Immature natural killer cell (primary cell): ENCODE measurements around the gene FXYD3. TPM values are rescaled to one million over a fixed set of nuclear protein-coding genes. Genes with fewer than 3 reads are reported as not detected.
A peak's percentile ranks its signal among the peaks of the same experiment; 100 is the strongest.

Experiments
- DNase-seq, 3 donors: peaks; one replicate each; pipeline ENCODE4 v3.0.0; 2022; ENCODE audit warnings: mixed read lengths in 1 of 3
- H3K27ac Mint-ChIP-seq, 6 donors: one replicate each; pipeline ENCODE4 v1.8.0; 2020; ENCODE audit warnings: mixed read lengths in 6 of 6, mild to moderate bottlenecking in 5 of 6, inconsistent platforms in 4 of 6, moderate library complexity in 3 of 6
- H3K27me3 Mint-ChIP-seq, 3 donors: one replicate each; pipeline ENCODE4 v1.8.0; 2020 to 2021; ENCODE audit warnings: low read depth in 3 of 3, mild to moderate bottlenecking in 3 of 3, mixed read lengths in 3 of 3, moderate library complexity in 3 of 3, inconsistent platforms in 1 of 3
- H3K36me3 Mint-ChIP-seq, 3 donors: one replicate each; pipeline ENCODE4 v1.8.0; 2020; ENCODE audit warnings: mixed read lengths in 3 of 3, inconsistent platforms in 2 of 3, mild to moderate bottlenecking in 2 of 3
- H3K4me1 Mint-ChIP-seq, 2 donors: one replicate each; pipeline ENCODE4 v1.8.0; 2020; ENCODE audit warnings: inconsistent platforms in 2 of 2, mild to moderate bottlenecking in 2 of 2, mixed read lengths in 2 of 2, moderate library complexity in 1 of 2
- H3K4me3 Mint-ChIP-seq, 5 donors: one replicate each; pipeline ENCODE4 v1.8.0; 2020; ENCODE audit warnings: mild to moderate bottlenecking in 5 of 5, mixed read lengths in 5 of 5, inconsistent platforms in 3 of 5, moderate library complexity in 3 of 5
- H3K9me3 Mint-ChIP-seq, 6 donors: one replicate each; pipeline ENCODE4 v1.8.0; 2020; ENCODE audit warnings: mild to moderate bottlenecking in 6 of 6, mixed read lengths in 6 of 6, inconsistent platforms in 4 of 6, moderate library complexity in 3 of 6
- polyA plus RNA-seq, 3 donors: library from polyadenylated mRNA; unstranded; fragments of 300-500 nt; fragmentation: Illumina TruSeq; gene quantifications; one replicate each; pipeline ENCODE4 v1.2.3, GENCODE V29; 2021

FXYD3 gene
- polyA plus RNA-seq, 3 donors from 2014 or later, result not detected

GRCh38 chr19:35140962-35141836 is 25.6 kb downstream of the FXYD3 start:
- Mint-ChIP-seq H3K27ac (peak overlapping the region in 5 of 6 donors; percentile 50 to 82 (median 77)), H3K36me3 (peaks cover 0 to 7% (median 0%) of the 10 kb centered on the region in 3 donors), H3K27me3 (peaks cover 4 to 10% (median 6%) of the 10 kb centered on the region in 3 donors), H3K4me3 (peak overlapping the region; percentile 70 to 87 (median 80)), H3K9me3 (no peaks in the 10 kb centered on the region), H3K4me1 (peaks cover 28 to 42% of the 10 kb centered on the region in 2 donors)
- peak; percentile 86 to 89 (median 87) for DNase-seq

- Mint-ChIP-seq H3K36me3 (peaks cover 0 to 7% (median 0%) of the 10 kb centered on the region in 3 donors), H3K9me3 (no peaks in the 10 kb centered on the region), H3K4me3 (peak overlapping the region; percentile 70 to 87 (median 80)), H3K4me1 (peaks cover 28 to 41% of the 10 kb centered on the region in 2 donors), H3K27me3 (peaks cover 4 to 10% (median 4%) of the 10 kb centered on the region in 3 donors), H3K27ac (peak overlapping the region in 5 of 6 donors; percentile 7 to 72 (median 51))
- no peak for DNase-seq
These were observed 26.4 kb downstream of the FXYD3 start for GRCh38 chr19:35141837-35142605.

- Mint-ChIP-seq H3K36me3 (peaks cover 0 to 7% (median 0%) of the 10 kb centered on the region in 3 donors), H3K27ac (peak overlapping the region in 1 of 6 donors; percentile 62), H3K4me1 (peaks cover 28 to 36% of the 10 kb centered on the region in 2 donors), H3K4me3 (peak overlapping the region in 4 of 5 donors; percentile 58 to 80 (median 66)), H3K27me3 (peaks cover 4 to 10% (median 4%) of the 10 kb centered on the region in 3 donors), H3K9me3 (no peaks in the 10 kb centered on the region)
- peak; percentile 64 to 68 (median 66) for DNase-seq
These were observed 27.1 kb downstream of the FXYD3 start for GRCh38 chr19:35142606-35143230.

- H3K4me1 Mint-ChIP-seq, result peaks cover 28 to 36% of the 10 kb centered on the region in 2 donors
- peaks cover 2 to 10% (median 4%) of the 10 kb centered on the region in 3 donors for H3K27me3 Mint-ChIP-seq
- no peaks in the 10 kb centered on the region for H3K9me3 Mint-ChIP-seq
- peak within 1 kb of the TSS; percentile 58 to 87 (median 73) for H3K4me3 Mint-ChIP-seq
- peaks cover 0 to 7% (median 0%) of the 10 kb centered on the region in 3 donors for H3K36me3 Mint-ChIP-seq
- DNase-seq, result peak; percentile 30 to 33 (median 31)
- peak within 1 kb of the TSS in 4 of 6 donors; percentile 2 to 89 (median 20) for H3K27ac Mint-ChIP-seq
These were observed 27.6 kb downstream of the FXYD3 start, which contains the start of gene FXYD7 for GRCh38 chr19:35143231-35143715. Gene FXYD7 (plus strand): TSS chr19:35143255. CDS start chr19:35143334, 79 bp downstream.

GRCh38 chr19:35143818-35144217 is 28.2 kb downstream of the FXYD3 start:
- Mint-ChIP-seq H3K4me3 (peak overlapping the region in 3 of 5 donors; percentile 11 to 70 (median 62)), H3K27ac (peak overlapping the region in 3 of 6 donors; percentile 2 to 89 (median 33)), H3K4me1 (peaks cover 28 to 36% of the 10 kb centered on the region in 2 donors), H3K27me3 (peaks cover 2 to 10% (median 4%) of the 10 kb centered on the region in 3 donors), H3K9me3 (no peaks in the 10 kb centered on the region), H3K36me3 (peaks cover 0 to 7% (median 0%) of the 10 kb centered on the region in 3 donors)
- no peak for DNase-seq

- Mint-ChIP-seq H3K27me3 (peaks cover 2 to 10% (median 4%) of the 10 kb centered on the region in 3 donors), H3K36me3 (peaks cover 0 to 7% (median 0%) of the 10 kb centered on the region in 3 donors), H3K27ac (peak overlapping the region in 1 of 6 donors; percentile 2), H3K9me3 (no peaks in the 10 kb centered on the region), H3K4me3 (peak overlapping the region in 2 of 5 donors; percentile 11 to 62), H3K4me1 (peaks cover 28 to 36% of the 10 kb centered on the region in 2 donors)
- DNase-seq, result no peak
These were observed 28.6 kb downstream of the FXYD3 start for GRCh38 chr19:35144259-35144599.

- H3K4me3 Mint-ChIP-seq, result peak overlapping the region in 1 of 5 donors; percentile 17
- no peak for DNase-seq
These were observed 29.2 kb downstream of the FXYD3 start for GRCh38 chr19:35144600-35145436.

GRCh38 chr19:35146746-35147459 is 31.3 kb downstream of the FXYD3 start:
- Mint-ChIP-seq H3K4me3 (no peak overlapping the region), H3K27ac (peak overlapping the region in 1 of 6 donors; percentile 47), H3K9me3 (no peaks in the 10 kb centered on the region), H3K4me1 (peaks cover 12 to 23% of the 10 kb centered on the region in 2 donors), H3K27me3 (peaks cover 1 to 5% (median 2%) of the 10 kb centered on the region in 3 donors), H3K36me3 (no peaks in the 10 kb centered on the region)
- DNase-seq, result no peak

More at GRCh38 chr19:35144600-35145436, 29.2 kb downstream of the FXYD3 start:
- Mint-ChIP-seq H3K27ac (peak overlapping the region in 1 of 6 donors; percentile 57), H3K27me3 (peaks cover 2 to 10% (median 4%) of the 10 kb centered on the region in 3 donors), H3K4me1 (peaks cover 28 to 36% of the 10 kb centered on the region in 2 donors), H3K9me3 (no peaks in the 10 kb centered on the region), H3K36me3 (peaks cover 0 to 7% (median 0%) of the 10 kb centered on the region in 3 donors)

GRCh38 chr19:35149463-35149862 is 33.8 kb downstream of the FXYD3 start:
- H3K27me3 Mint-ChIP-seq, result peaks cover 1 to 10% (median 2%) of the 10 kb centered on the region in 3 donors
- H3K27ac Mint-ChIP-seq, result no peak overlapping the region
- no peaks in the 10 kb centered on the region for H3K9me3 Mint-ChIP-seq
- H3K36me3 Mint-ChIP-seq, result no peaks in the 10 kb centered on the region
- DNase-seq, result no peak
- peaks cover 13 to 23% of the 10 kb centered on the region in 2 donors for H3K4me1 Mint-ChIP-seq
- H3K4me3 Mint-ChIP-seq, result no peak overlapping the region

GRCh38 chr19:35150445-35150844 is 34.8 kb downstream of the FXYD3 start:
- no peak overlapping the region for H3K4me3 Mint-ChIP-seq
- no peaks in the 10 kb centered on the region for H3K36me3 Mint-ChIP-seq
- H3K27me3 Mint-ChIP-seq, result peaks cover 2 to 14% (median 3%) of the 10 kb centered on the region in 3 donors
- H3K4me1 Mint-ChIP-seq, result peaks cover 17 to 25% of the 10 kb centered on the region in 2 donors
- no peaks in the 10 kb centered on the region for H3K9me3 Mint-ChIP-seq
- no peak for DNase-seq
- peak overlapping the region in 1 of 6 donors; percentile 16 for H3K27ac Mint-ChIP-seq

GRCh38 chr19:35151273-35152065 is 35.8 kb downstream of the FXYD3 start:
- Mint-ChIP-seq H3K4me3 (no peak overlapping the region), H3K9me3 (no peaks in the 10 kb centered on the region), H3K27ac (peak overlapping the region in 1 of 6 donors; percentile 46), H3K4me1 (peaks cover 27 to 35% of the 10 kb centered on the region in 2 donors), H3K36me3 (peaks cover 0 to 2% (median 0%) of the 10 kb centered on the region in 3 donors), H3K27me3 (peaks cover 2 to 18% (median 3%) of the 10 kb centered on the region in 3 donors)
- no peak for DNase-seq
